Measurements from ENCODE around the gene PCGF2.

PCGF2 gene

GRCh38 chr17:38739305-38739704 is 8.8 kb downstream of the PCGF2 start:
- no peak for FAIRE-seq
- no peak for DNase-seq (ENCODE audit: insufficient read length, low spot score)
- TF ChIP-seq PAX5 (IDR thresholded peaks at IDR 0.05; ENCODE audit: insufficient read depth, low read length, severe bottlenecking) (no peak), POU2F2 (IDR thresholded peaks at IDR 0.05; ENCODE audit: low read depth, low read length) (no peak), TAF1 (IDR thresholded peaks at IDR 0.05; ENCODE audit: low read depth, low read length) (no peak), POLR2AphosphoS5 (IDR thresholded peaks at IDR 0.05; ENCODE audit: low read depth, low read length) (no peak), POLR2A (IDR thresholded peaks at IDR 0.05; ENCODE audit: low read depth, low read length) (no peak), SPI1 (IDR thresholded peaks at IDR 0.05; ENCODE audit: low read depth, low read length) (no peak)

DNA sequence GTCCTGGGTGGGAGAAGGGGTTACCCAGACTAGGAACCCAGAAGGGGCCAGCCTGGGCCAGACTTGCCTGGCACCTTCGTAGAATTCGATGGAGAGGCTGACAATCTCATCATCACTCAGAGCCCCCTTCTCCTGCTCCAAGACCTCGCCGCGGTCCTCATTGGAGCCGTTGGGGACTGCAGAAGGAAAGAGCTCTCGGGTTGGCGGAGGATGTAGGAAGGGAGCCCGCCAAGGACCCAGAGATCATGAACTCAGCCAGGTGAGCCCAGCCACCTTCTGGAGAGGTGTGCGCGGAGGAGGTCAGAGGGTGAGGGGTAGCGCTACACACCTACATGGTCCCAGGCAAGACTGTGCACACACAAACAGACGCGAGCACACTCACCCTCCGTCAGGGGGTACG is 9.4 kb downstream of the PCGF2 start:
- TF ChIP-seq PAX5 (IDR thresholded peaks at IDR 0.05; ENCODE audit: insufficient read depth, low read length, severe bottlenecking) (no peak), SPI1 (IDR thresholded peaks at IDR 0.05; ENCODE audit: low read depth, low read length) (no peak), TAF1 (IDR thresholded peaks at IDR 0.05; ENCODE audit: low read depth, low read length) (no peak), POU2F2 (IDR thresholded peaks at IDR 0.05; ENCODE audit: low read depth, low read length) (no peak), POLR2A (IDR thresholded peaks at IDR 0.05; ENCODE audit: low read depth, low read length) (no peak), POLR2AphosphoS5 (IDR thresholded peaks at IDR 0.05; ENCODE audit: low read depth, low read length) (no peak)
- FAIRE-seq (no peak), DNase-seq (ENCODE audit: insufficient read length, low spot score) (no peak)

DNA sequence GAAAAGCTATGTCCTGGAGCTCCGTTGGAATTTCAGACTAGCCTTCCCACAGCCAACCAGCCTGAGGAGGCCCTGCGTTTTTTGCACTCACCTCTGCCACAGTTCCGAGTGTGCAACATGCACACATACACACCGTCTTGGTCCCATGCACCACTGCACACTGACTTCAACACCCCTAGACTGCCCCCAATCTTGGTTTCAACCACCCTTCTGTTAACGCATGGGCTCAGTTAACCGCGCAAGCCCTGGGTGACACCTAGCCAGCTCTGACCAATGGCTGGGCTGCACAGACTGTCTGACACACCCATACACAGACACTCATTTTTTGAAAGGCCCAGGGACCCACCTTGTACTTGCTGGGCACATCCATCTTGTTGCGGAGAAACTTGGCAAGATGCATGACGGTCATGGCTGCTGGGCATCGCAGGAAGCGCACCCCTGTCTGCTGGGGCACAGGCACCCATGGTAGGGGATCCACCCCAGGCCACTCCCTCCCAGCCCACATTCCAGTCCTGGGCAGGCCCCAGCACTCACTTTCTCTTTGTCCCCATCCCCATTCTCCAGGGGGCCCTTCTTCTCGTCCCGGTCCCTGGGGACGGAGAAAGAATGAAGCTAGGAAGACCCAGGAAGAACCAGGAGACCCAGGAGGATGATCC is 10.0 kb downstream of the PCGF2 start:
- no peak for FAIRE-seq
- peak; percentile 81 for TF ChIP-seq PAX5 (IDR thresholded peaks at IDR 0.05; ENCODE audit: insufficient read depth, low read length, severe bottlenecking)
- TF ChIP-seq POU2F2 (IDR thresholded peaks at IDR 0.05; ENCODE audit: low read depth, low read length): no peak
- DNase-seq (ENCODE audit: insufficient read length, low spot score): peak; percentile 77

DNA sequence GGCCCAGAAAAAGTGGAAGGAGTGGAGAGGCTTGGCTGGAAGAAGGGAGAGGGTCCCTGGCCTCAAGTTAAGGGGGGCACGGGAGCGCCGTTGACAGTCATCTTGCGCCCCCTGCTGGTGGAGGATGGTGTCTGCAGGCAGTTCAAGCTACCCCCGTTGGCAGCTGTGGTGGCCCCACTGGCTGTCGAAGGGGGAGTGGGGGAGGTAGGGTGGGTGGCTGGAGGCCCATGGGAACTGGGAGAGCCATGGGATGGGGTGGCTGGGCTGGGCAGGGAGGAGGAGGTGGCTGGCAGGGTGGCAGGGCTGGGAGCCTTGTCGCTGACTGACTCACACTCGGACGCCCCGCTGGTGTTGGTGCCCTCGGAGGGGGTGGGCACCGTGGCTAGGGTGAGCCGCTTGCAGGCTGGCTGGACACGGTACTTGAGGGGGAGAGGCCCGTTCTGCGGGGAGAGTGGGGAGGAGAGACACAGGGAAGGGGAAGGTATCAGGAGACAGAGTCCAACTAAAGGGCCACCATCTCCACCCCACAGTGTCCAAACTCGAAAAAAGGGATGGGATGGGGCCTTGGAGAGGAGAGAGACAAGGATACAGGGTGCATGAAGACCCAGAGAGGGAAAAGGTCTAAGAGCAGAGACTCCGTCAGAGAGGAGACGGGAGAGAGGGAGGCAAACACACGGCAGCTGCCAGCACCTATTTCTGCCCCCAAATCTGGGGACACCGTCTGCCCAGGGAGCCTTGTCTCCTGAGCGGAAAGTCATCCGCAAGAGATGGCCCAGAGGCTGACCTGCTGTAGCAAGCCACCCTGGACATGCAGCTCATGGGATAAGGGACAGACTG is 12.8 kb downstream of the PCGF2 start:
- DNase-seq (ENCODE audit: insufficient read length, low spot score) (peak; percentile 86), FAIRE-seq (no peak)
- TF ChIP-seq POU2F2 (IDR thresholded peaks at IDR 0.05; ENCODE audit: low read depth, low read length): no peak

GRCh38 chr17:38733982-38734973 is 13.9 kb downstream of the PCGF2 start:
- DNase-seq (ENCODE audit: insufficient read length, low spot score) (no peak), FAIRE-seq (no peak)
- TF ChIP-seq TAF1 (IDR thresholded peaks at IDR 0.05; ENCODE audit: low read depth, low read length) (no peak), POLR2AphosphoS5 (IDR thresholded peaks at IDR 0.05; ENCODE audit: low read depth, low read length) (no peak), PAX5 (IDR thresholded peaks at IDR 0.05; ENCODE audit: insufficient read depth, low read length, severe bottlenecking) (no peak), POU2F2 (IDR thresholded peaks at IDR 0.05; ENCODE audit: low read depth, low read length) (no peak), SPI1 (IDR thresholded peaks at IDR 0.05; ENCODE audit: low read depth, low read length) (no peak), POLR2A (IDR thresholded peaks at IDR 0.05; ENCODE audit: low read depth, low read length) (no peak)

DNA sequence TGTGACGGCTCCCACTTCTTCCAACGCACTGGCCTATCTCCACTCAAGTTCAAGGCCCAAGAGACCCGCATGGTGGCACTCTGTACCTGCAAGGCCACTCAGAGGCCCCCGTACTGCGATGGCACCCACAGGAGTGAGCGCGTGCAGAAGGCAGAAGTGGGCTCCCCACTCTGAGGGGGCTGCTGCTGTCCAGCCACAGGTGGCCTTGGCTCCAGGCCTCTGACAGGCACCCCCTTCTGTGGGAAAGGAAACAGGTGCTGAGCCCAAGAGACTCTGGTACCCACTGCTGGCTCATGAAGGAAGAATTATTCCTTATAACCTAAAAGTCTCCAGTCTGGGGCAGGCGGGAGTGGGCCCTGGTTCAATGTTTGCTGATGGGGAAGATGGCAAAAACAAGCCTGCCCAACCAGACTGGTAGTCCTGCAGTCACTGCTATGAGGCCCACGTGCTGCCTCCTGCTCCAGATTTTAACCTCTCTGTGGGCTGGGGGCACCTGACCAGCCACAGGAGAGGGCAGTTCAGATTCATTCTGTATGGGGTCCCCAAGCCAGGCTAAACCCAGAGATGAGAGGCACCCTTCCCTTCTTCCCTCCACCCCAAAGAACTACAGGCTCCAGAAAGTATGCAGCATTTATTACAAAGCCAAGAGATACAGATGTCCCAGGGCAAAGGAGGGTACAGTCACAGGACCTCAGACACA is 14.7 kb downstream of the PCGF2 start:
- FAIRE-seq: no peak
- TF ChIP-seq PAX5 (IDR thresholded peaks at IDR 0.05; ENCODE audit: insufficient read depth, low read length, severe bottlenecking): no peak
- no peak for TF ChIP-seq POLR2A (IDR thresholded peaks at IDR 0.05; ENCODE audit: low read depth, low read length)
- TF ChIP-seq SPI1 (IDR thresholded peaks at IDR 0.05; ENCODE audit: low read depth, low read length): no peak
- TF ChIP-seq TAF1 (IDR thresholded peaks at IDR 0.05; ENCODE audit: low read depth, low read length): no peak
- TF ChIP-seq POLR2AphosphoS5 (IDR thresholded peaks at IDR 0.05; ENCODE audit: low read depth, low read length): no peak
- no peak for TF ChIP-seq POU2F2 (IDR thresholded peaks at IDR 0.05; ENCODE audit: low read depth, low read length)

GRCh38 chr17:38732376-38733281 is 15.5 kb downstream of the PCGF2 start:
- FAIRE-seq (no peak), DNase-seq (ENCODE audit: insufficient read length, low spot score) (no peak)
- no peak for TF ChIP-seq POLR2AphosphoS5 (IDR thresholded peaks at IDR 0.05; ENCODE audit: low read depth, low read length)
- no peak for TF ChIP-seq POLR2A (IDR thresholded peaks at IDR 0.05; ENCODE audit: low read depth, low read length)
- no peak for TF ChIP-seq PAX5 (IDR thresholded peaks at IDR 0.05; ENCODE audit: insufficient read depth, low read length, severe bottlenecking)
- no peak for TF ChIP-seq SPI1 (IDR thresholded peaks at IDR 0.05; ENCODE audit: low read depth, low read length)
- TF ChIP-seq TAF1 (IDR thresholded peaks at IDR 0.05; ENCODE audit: low read depth, low read length): no peak
- TF ChIP-seq POU2F2 (IDR thresholded peaks at IDR 0.05; ENCODE audit: low read depth, low read length): no peak

More for the DNA sequence above, 14.7 kb downstream of the PCGF2 start:
- DNase-seq (ENCODE audit: insufficient read length, low spot score): no peak

All from GM12891 (cell line).